ENCODE data around the gene SEC16A.

Gene SEC16A

DNA sequence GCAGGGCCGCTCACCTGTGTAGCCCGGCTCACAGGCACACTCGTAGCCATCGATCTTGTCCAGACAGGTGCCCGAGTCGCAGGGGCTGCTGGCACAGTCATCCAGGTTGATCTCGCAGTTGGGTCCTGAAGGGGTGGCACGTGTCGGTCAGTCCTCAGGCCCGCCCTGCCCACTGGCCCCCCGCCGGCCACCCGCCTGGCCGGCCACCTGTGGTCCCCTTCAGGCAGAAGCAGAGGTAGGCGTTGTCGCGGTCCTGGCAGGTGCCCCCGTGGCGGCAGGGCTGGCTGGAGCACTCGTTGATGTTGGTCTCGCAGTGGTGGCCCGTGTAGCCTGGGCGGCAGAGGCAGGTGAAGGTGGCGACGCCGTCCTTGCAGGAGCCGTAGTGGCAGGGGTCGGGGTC lies 32.4 kb upstream of the SEC16A start:
- no peaks in the 10 kb centered on the region for H3K27me3 Mint-ChIP-seq (ENCODE audit: low read depth)
- peaks cover 18% of the 10 kb centered on the region for H3K36me3 Mint-ChIP-seq (ENCODE audit: low read depth)
- no peak overlapping the region for H3K4me3 Mint-ChIP-seq
- no peak overlapping the region for H3K27ac Mint-ChIP-seq
- H3K9me3 Mint-ChIP-seq = no peaks in the 10 kb centered on the region
- TF ChIP-seq, protein P1, sequence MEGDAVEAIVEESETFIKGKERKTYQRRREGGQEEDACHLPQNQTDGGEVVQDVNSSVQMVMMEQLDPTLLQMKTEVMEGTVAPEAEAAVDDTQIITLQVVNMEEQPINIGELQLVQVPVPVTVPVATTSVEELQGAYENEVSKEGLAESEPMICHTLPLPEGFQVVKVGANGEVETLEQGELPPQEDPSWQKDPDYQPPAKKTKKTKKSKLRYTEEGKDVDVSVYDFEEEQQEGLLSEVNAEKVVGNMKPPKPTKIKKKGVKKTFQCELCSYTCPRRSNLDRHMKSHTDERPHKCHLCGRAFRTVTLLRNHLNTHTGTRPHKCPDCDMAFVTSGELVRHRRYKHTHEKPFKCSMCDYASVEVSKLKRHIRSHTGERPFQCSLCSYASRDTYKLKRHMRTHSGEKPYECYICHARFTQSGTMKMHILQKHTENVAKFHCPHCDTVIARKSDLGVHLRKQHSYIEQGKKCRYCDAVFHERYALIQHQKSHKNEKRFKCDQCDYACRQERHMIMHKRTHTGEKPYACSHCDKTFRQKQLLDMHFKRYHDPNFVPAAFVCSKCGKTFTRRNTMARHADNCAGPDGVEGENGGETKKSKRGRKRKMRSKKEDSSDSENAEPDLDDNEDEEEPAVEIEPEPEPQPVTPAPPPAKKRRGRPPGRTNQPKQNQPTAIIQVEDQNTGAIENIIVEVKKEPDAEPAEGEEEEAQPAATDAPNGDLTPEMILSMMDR (IDR thresholded peaks at IDR 0.05; ENCODE audit: unreplicated experiment in 3 of 3) = no peak
- no peaks in the 10 kb centered on the region for H3K4me1 Mint-ChIP-seq

DNA sequence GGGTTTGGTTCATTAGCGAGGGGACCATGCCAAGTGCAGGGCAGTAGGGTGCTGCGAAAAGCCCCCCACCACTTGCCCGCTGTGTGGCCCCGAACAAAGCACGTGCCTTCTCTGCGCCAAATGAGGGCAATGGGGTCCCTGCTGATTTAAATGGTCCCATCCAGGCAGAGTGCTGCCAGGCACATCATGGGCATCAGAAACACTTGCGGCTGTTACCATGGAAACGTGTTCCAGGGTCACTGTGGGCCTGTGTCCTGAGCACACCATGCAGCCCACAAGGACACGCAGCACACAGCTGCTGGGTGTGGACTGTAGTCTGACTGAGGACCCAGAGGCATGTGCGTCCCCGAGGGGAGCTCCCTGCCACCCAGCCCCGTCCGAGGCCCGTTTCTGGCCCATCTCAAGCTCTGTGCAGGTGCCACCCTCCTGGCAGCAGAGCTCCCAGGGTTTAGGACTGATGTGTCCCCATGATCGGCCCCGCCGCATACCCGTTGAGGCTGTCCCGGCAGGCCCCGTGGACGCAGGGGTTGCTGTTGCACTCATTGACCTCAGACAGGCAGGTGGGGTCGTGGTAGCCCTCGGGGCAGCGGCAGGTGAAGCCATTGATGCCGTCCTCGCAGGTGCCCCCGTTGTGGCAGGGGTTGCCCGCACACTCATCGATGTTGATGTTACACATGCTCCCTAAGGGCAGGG lies 31.3 kb upstream of the SEC16A start:
- TF ChIP-seq, protein P1 (IDR thresholded peaks at IDR 0.05; ENCODE audit: unreplicated experiment in 3 of 3) = no peak
- H3K9me3 Mint-ChIP-seq = no peaks in the 10 kb centered on the region
- no peak overlapping the region for H3K27ac Mint-ChIP-seq
- no peak overlapping the region for H3K4me3 Mint-ChIP-seq
- no peaks in the 10 kb centered on the region for H3K4me1 Mint-ChIP-seq
- H3K36me3 Mint-ChIP-seq (ENCODE audit: low read depth) = peaks cover 21% of the 10 kb centered on the region
- no peaks in the 10 kb centered on the region for H3K27me3 Mint-ChIP-seq (ENCODE audit: low read depth)

DNA sequence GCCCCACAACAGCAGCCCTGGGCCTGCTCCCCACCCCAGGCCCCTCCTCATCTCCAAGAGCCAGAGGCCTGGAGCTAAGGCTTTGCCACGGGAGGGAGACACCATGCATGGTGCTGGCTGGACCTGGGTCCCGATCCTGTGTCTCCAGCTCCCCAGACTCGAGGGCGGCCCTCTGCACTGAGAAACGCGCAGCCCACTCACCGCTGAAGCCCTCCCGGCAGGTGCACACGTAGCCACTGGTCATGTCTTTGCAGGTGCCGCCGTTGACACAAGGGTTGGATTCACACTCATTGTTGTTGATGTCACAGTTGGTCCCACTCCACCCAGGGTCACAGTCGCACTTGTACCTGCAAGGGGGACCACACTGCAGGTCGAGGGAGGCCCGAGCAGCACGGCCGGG lies 30.4 kb upstream of the SEC16A start:
- Mint-ChIP-seq H3K4me1 (no peaks in the 10 kb centered on the region), H3K36me3 (ENCODE audit: low read depth) (peaks cover 18% of the 10 kb centered on the region), H3K9me3 (no peaks in the 10 kb centered on the region), H3K27ac (no peak overlapping the region), H3K27me3 (ENCODE audit: low read depth) (no peaks in the 10 kb centered on the region), H3K4me3 (no peak overlapping the region)
- TF ChIP-seq, protein P1 (IDR thresholded peaks at IDR 0.05; ENCODE audit: unreplicated experiment in 3 of 3) = no peak

DNA sequence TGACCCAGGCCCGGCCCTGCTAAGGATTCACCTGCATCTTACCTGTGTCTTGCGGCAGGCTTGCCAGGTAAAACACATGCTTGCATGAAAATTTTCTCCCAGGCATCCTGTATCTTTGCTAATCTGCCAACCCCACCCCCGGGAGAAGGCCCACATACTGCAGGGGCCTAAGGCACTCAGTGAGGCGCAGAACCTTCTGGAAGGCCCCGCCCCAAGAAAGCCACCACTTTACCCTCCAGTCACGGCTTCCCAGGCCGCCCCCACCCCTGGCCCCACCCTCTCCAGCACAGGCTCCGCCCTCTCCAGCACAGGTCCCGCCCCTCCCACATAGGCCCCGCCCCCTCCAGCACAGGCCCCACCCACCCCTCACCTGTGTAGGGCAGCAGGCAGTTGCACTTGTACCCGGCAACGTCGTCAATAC lies 29.8 kb upstream of the SEC16A start:
- Mint-ChIP-seq H3K4me3 (no peak overlapping the region), H3K27ac (no peak overlapping the region), H3K27me3 (ENCODE audit: low read depth) (no peaks in the 10 kb centered on the region), H3K4me1 (no peaks in the 10 kb centered on the region), H3K9me3 (no peaks in the 10 kb centered on the region), H3K36me3 (ENCODE audit: low read depth) (peaks cover 17% of the 10 kb centered on the region)
- TF ChIP-seq, protein P1 (IDR thresholded peaks at IDR 0.05; ENCODE audit: unreplicated experiment in 3 of 3) = no peak

DNA sequence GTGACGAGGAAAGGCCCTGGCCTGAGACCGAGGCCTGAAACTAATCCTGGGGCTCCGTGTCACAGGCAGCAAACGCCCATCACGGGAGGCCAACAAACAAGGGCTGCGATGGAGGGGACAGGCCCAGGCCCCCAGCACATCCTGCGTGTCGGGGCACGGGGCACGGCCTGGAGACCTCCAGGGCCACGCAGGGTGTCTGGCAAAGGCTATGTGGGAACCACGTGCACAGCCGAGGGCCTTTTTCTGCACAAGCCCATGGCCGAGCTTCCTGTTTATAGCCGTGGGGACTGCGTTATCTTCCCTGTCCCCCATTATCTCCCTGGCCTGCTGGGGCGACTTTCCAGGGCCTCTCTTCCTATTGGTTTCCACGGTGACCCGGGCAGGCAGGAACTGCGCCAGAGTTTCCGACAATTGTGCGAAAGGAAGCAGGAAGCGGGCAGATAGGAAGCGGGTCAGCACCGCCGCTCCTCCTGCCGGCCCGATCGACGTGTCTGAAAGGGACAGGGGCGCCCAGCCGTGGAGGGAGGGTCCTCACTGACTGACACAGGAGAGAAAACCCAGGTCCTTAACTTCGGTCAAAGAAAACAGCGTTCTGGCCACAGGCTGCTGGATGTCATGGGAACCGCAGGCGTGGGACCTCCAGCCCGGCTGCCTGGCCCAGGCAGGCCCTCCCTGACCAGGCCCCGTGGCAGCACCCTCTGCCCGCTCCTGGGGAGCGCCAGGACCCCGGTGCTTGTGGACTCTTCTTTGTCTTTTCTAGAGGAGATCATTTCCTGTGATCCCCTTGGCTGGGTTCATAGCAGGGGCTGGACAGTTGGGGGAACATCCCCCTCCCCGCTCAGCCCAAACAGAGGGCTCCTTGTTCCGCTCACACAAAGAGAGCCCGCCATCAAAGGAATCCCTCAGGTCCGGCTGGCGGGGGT lies 29.1 kb upstream of the SEC16A start:
- TF ChIP-seq, protein P1 (IDR thresholded peaks at IDR 0.05; ENCODE audit: unreplicated experiment in 3 of 3) = no peak
- Mint-ChIP-seq H3K27me3 (ENCODE audit: low read depth) (no peaks in the 10 kb centered on the region), H3K4me3 (no peak overlapping the region), H3K36me3 (ENCODE audit: low read depth) (peaks cover 15% of the 10 kb centered on the region), H3K9me3 (no peaks in the 10 kb centered on the region), H3K4me1 (no peaks in the 10 kb centered on the region), H3K27ac (no peak overlapping the region)

All from nephron (organoid).